GM12892 (cell line): ENCODE measurements around the gene SPDYC.
A peak's percentile ranks its signal among the peaks of the same experiment; 100 is the strongest.

Experiments
- DNase-seq: peaks from one replicate; pipeline ENCODE4 v3.0.0; 2011; ENCODE audit not compliant: insufficient read length
- FAIRE-seq: peaks from 2 replicates; lab custom pipeline; 2011; peaks lifted over from hg19 to GRCh38; lab: Jason Lieb, UNC
- POLR2A ChIP-seq: IDR thresholded peaks from 2 replicates; pipeline ENCODE4 v1.6.1; 2011; ENCODE audit warnings: low read depth, low read length, control low read depth
- POLR2AphosphoS5 ChIP-seq: IDR thresholded peaks from 2 replicates; pipeline ENCODE4 v1.6.1; 2011; ENCODE audit warnings: low read depth, low read length, control low read depth
- TAF1 ChIP-seq: IDR thresholded peaks from 2 replicates; pipeline ENCODE4 v1.6.1; 2011; ENCODE audit warnings: low read depth, mild to moderate bottlenecking, control low read depth, low read length, borderline replicate concordance

The SPDYC gene

GRCh38 chr11:65182258-65183170, 12.5 kb downstream of the SPDYC start:
- no peak for DNase-seq
- no peak for TF ChIP-seq TAF1
- no peak for TF ChIP-seq POLR2AphosphoS5
- TF ChIP-seq POLR2A: no peak
- no peak for FAIRE-seq

GRCh38 chr11:65183201-65183891, 13.3 kb downstream of the SPDYC start:
- FAIRE-seq (no peak), DNase-seq (no peak)
- no peak for TF ChIP-seq TAF1
- TF ChIP-seq POLR2AphosphoS5: no peak
- TF ChIP-seq POLR2A: no peak

GRCh38 chr11:65184146-65184545, 14.1 kb downstream of the SPDYC start:
- FAIRE-seq: no peak
- no peak for DNase-seq
- TF ChIP-seq POLR2AphosphoS5 (no peak), TAF1 (no peak), POLR2A (no peak)

- FAIRE-seq (no peak), DNase-seq (no peak)
- no peak for TF ChIP-seq POLR2A
- no peak for TF ChIP-seq POLR2AphosphoS5
- TF ChIP-seq TAF1: no peak
These were observed 15.1 kb downstream of the SPDYC start for GRCh38 chr11:65185171-65185570.

GRCh38 chr11:65185869-65186341, 15.9 kb downstream of the SPDYC start:
- TF ChIP-seq POLR2A (no peak), TAF1 (no peak), POLR2AphosphoS5 (no peak)
- FAIRE-seq (peak; percentile 54), DNase-seq (no peak)

- no peak for TF ChIP-seq TAF1
- TF ChIP-seq POLR2A: no peak
- no peak for TF ChIP-seq POLR2AphosphoS5
- FAIRE-seq: no peak
- DNase-seq: no peak
These were observed 16.7 kb downstream of the SPDYC start for GRCh38 chr11:65186701-65187100.

GRCh38 chr11:65187146-65187675, 17.2 kb downstream of the SPDYC start:
- FAIRE-seq: no peak
- TF ChIP-seq POLR2AphosphoS5 (no peak), TAF1 (no peak), POLR2A (no peak)
- DNase-seq: no peak

- no peak for TF ChIP-seq TAF1
- TF ChIP-seq POLR2AphosphoS5: no peak
- no peak for TF ChIP-seq POLR2A
- DNase-seq (no peak), FAIRE-seq (no peak)
These were observed 18.0 kb downstream of the SPDYC start for GRCh38 chr11:65187971-65188461.

GRCh38 chr11:65188486-65188885, 18.5 kb downstream of the SPDYC start:
- no peak for TF ChIP-seq POLR2AphosphoS5
- TF ChIP-seq POLR2A: no peak
- TF ChIP-seq TAF1: no peak
- DNase-seq: no peak
- FAIRE-seq: no peak

GRCh38 chr11:65189191-65189590, 19.2 kb downstream of the SPDYC start:
- DNase-seq (no peak), FAIRE-seq (no peak)
- no peak for TF ChIP-seq POLR2A
- TF ChIP-seq TAF1: no peak
- no peak for TF ChIP-seq POLR2AphosphoS5

- FAIRE-seq (no peak), DNase-seq (no peak)
- TF ChIP-seq POLR2A (no peak), TAF1 (no peak), POLR2AphosphoS5 (no peak)
These were observed 24.5 kb downstream of the SPDYC start for GRCh38 chr11:65194564-65194963.

GRCh38 chr11:65204143-65204542, 34.1 kb downstream of the SPDYC start:
- DNase-seq (no peak), FAIRE-seq (no peak)
- no peak for TF ChIP-seq TAF1
- TF ChIP-seq POLR2A: no peak
- no peak for TF ChIP-seq POLR2AphosphoS5
